SK-N-SH (cell line): ENCODE data around the gene MIOS.

Experiments
- CHD2 ChIP-seq: fragments of 150-350 bp; IDR thresholded peaks from 2 replicates; pipeline ENCODE4 v1.6.1; 2018; ENCODE audit warnings: low read length; ENCODE audit not compliant: partially characterized antibody
- EZH2phosphoT487 ChIP-seq: fragments of 200-600 bp; sonication (generic); IDR thresholded peaks from 2 replicates; pipeline ENCODE4 v1.6.1; 2017; ENCODE audit warnings: low read depth, mixed run types, mild to moderate bottlenecking, antibody characterized with exemption, moderate library complexity, borderline replicate concordance
- RFX5 ChIP-seq: IDR thresholded peaks from 2 replicates; pipeline ENCODE4 v1.6.1; 2012; ENCODE audit warnings: mild to moderate bottlenecking, improper control_type of control experiment, low read length
- USF2 ChIP-seq: fragments of 150-350 bp; IDR thresholded peaks from 2 replicates; pipeline ENCODE4 v1.6.1; 2017; ENCODE audit warnings: antibody characterized with exemption, low read length, low read depth, borderline replicate concordance
- ZBTB33 ChIP-seq: IDR thresholded peaks from 2 replicates; pipeline ENCODE4 v1.4.0; 2012; ENCODE audit warnings: low read depth, borderline replicate concordance
- TF ChIP-seq, protein P1 (sequence below): fragments of 200-600 bp; sonication (generic); IDR thresholded peaks from 2 replicates; pipeline ENCODE4 v1.6.1; 2017; ENCODE audit warnings: antibody characterized with exemption, mild to moderate bottlenecking, moderate library complexity
- TF ChIP-seq, protein P2 (sequence below): IDR thresholded peaks from 2 replicates; pipeline ENCODE4 v1.4.0; 2012; ENCODE audit warnings: low read depth
- TF ChIP-seq, protein P3 (sequence below): IDR thresholded peaks from 2 replicates; pipeline ENCODE4 v1.6.1; 2012; ENCODE audit warnings: mild to moderate bottlenecking, low read depth, low read length, moderate library complexity

GRCh38 chr7:7576344-7576743 lies 9.7 kb downstream of the MIOS start:
- TF ChIP-seq, protein P1, sequence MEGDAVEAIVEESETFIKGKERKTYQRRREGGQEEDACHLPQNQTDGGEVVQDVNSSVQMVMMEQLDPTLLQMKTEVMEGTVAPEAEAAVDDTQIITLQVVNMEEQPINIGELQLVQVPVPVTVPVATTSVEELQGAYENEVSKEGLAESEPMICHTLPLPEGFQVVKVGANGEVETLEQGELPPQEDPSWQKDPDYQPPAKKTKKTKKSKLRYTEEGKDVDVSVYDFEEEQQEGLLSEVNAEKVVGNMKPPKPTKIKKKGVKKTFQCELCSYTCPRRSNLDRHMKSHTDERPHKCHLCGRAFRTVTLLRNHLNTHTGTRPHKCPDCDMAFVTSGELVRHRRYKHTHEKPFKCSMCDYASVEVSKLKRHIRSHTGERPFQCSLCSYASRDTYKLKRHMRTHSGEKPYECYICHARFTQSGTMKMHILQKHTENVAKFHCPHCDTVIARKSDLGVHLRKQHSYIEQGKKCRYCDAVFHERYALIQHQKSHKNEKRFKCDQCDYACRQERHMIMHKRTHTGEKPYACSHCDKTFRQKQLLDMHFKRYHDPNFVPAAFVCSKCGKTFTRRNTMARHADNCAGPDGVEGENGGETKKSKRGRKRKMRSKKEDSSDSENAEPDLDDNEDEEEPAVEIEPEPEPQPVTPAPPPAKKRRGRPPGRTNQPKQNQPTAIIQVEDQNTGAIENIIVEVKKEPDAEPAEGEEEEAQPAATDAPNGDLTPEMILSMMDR, result no peak
- no peak for TF ChIP-seq EZH2phosphoT487
- TF ChIP-seq CHD2, result no peak
- TF ChIP-seq, protein P2, sequence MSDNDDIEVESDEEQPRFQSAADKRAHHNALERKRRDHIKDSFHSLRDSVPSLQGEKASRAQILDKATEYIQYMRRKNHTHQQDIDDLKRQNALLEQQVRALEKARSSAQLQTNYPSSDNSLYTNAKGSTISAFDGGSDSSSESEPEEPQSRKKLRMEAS, result no peak
- no peak for TF ChIP-seq USF2
- no peak for TF ChIP-seq ZBTB33
- no peak for TF ChIP-seq RFX5
- TF ChIP-seq, protein P3, sequence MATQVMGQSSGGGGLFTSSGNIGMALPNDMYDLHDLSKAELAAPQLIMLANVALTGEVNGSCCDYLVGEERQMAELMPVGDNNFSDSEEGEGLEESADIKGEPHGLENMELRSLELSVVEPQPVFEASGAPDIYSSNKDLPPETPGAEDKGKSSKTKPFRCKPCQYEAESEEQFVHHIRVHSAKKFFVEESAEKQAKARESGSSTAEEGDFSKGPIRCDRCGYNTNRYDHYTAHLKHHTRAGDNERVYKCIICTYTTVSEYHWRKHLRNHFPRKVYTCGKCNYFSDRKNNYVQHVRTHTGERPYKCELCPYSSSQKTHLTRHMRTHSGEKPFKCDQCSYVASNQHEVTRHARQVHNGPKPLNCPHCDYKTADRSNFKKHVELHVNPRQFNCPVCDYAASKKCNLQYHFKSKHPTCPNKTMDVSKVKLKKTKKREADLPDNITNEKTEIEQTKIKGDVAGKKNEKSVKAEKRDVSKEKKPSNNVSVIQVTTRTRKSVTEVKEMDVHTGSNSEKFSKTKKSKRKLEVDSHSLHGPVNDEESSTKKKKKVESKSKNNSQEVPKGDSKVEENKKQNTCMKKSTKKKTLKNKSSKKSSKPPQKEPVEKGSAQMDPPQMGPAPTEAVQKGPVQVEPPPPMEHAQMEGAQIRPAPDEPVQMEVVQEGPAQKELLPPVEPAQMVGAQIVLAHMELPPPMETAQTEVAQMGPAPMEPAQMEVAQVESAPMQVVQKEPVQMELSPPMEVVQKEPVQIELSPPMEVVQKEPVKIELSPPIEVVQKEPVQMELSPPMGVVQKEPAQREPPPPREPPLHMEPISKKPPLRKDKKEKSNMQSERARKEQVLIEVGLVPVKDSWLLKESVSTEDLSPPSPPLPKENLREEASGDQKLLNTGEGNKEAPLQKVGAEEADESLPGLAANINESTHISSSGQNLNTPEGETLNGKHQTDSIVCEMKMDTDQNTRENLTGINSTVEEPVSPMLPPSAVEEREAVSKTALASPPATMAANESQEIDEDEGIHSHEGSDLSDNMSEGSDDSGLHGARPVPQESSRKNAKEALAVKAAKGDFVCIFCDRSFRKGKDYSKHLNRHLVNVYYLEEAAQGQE, result no peak
